DOHH2 (cell line): ENCODE results near the gene RAB8B.
A peak's percentile ranks its signal among the peaks of the same experiment; 100 is the strongest.

Source experiments
- H3F3A ChIP-seq: fragments of 200-600 bp; sonication (generic), shearing (Covaris generic); 2 replicates; pipeline ENCODE4 v1.6.0; 2016; ENCODE audit warnings: antibody characterized with exemption, mild to moderate bottlenecking; ENCODE audit not compliant: control insufficient read depth, insufficient read depth
- H3K27ac ChIP-seq: fragments of 200-600 bp; sonication (generic); 2 replicates; pipeline ENCODE4 v1.5.1; 2014; ENCODE audit warnings: low read depth, mild to moderate bottlenecking, low read length, moderate library complexity
- H3K27me3 ChIP-seq: fragments of 200-600 bp; sonication (generic); 2 replicates; pipeline ENCODE4 v1.6.1; 2014; ENCODE audit warnings: mild to moderate bottlenecking, low read length, mixed read lengths; ENCODE audit not compliant: control insufficient read depth
- H3K36me3 ChIP-seq: fragments of 200-600 bp; sonication (generic); 2 replicates; pipeline ENCODE4 v1.6.1; 2014; ENCODE audit warnings: mild to moderate bottlenecking, low read length, moderate library complexity, mixed read lengths; ENCODE audit not compliant: control insufficient read depth
- H3K4me1 ChIP-seq: fragments of 200-600 bp; sonication (generic); 2 replicates; pipeline ENCODE4 v1.6.1; 2014; ENCODE audit warnings: mild to moderate bottlenecking, low read length, mixed read lengths; ENCODE audit not compliant: control insufficient read depth
- H3K4me2 ChIP-seq: fragments of 200-600 bp; sonication (generic); 2 replicates; pipeline ENCODE4 v1.6.0; 2014; ENCODE audit warnings: mild to moderate bottlenecking, low read length, moderate library complexity
- H3K4me3 ChIP-seq: fragments of 200-600 bp; sonication (generic); 2 replicates; pipeline ENCODE4 v1.5.1; 2014; ENCODE audit warnings: mild to moderate bottlenecking, low read length, mixed read lengths
- H3K79me2 ChIP-seq: fragments of 200-600 bp; sonication (generic); 2 replicates; pipeline ENCODE4 v1.6.1; 2014; ENCODE audit warnings: mild to moderate bottlenecking, low read length, mixed read lengths; ENCODE audit not compliant: control insufficient read depth
- H3K9me2 ChIP-seq: fragments of 200-600 bp; sonication (generic); replicated peaks from 2 replicates; pipeline ENCODE4 v1.6.1; 2014; ENCODE audit warnings: mild to moderate bottlenecking, low read length, mixed read lengths; ENCODE audit not compliant: control insufficient read depth
- H3K9me3 ChIP-seq: fragments of 200-600 bp; sonication (generic); 2 replicates; pipeline ENCODE4 v1.6.1; 2014; ENCODE audit warnings: antibody characterized with exemption, low read length, mixed read lengths; ENCODE audit not compliant: control insufficient read depth, insufficient read depth
- H4K20me1 ChIP-seq: fragments of 200-600 bp; sonication (generic); 2 replicates; pipeline ENCODE4 v1.6.0; 2014; ENCODE audit warnings: low read depth, mild to moderate bottlenecking, antibody characterized with exemption, low read length, moderate library complexity; ENCODE audit not compliant: control insufficient read depth, insufficient read depth
- CTCF ChIP-seq: fragments of 200-600 bp; sonication (generic); IDR thresholded peaks from one replicate; pipeline ENCODE4 v1.5.1; 2014; ENCODE audit warnings: antibody characterized with exemption, mild to moderate bottlenecking, low read depth, low read length; ENCODE audit not compliant: poor library complexity, severe bottlenecking
- EZH2phosphoT487 ChIP-seq: fragments of 200-600 bp; sonication (generic); IDR thresholded peaks from 2 replicates; pipeline ENCODE4 v1.6.1; 2017; ENCODE audit warnings: borderline replicate concordance, mild to moderate bottlenecking, antibody characterized with exemption, low read length, moderate library complexity, mixed read lengths

The RAB8B gene

GRCh38 chr15:63195569-63196015 lies 6.2 kb downstream of the RAB8B start:
- Histone ChIP-seq H3K9me3 (no peaks in the 10 kb centered on the region), H3K9me2 (no peaks in the 10 kb centered on the region), H3K36me3 (peaks cover 12% of the 10 kb centered on the region), H3K4me1 (peaks cover 58% of the 10 kb centered on the region), H3K4me2 (peak overlapping the region; percentile 94), H3F3A (peaks cover 15% of the 10 kb centered on the region), H3K4me3 (no peak overlapping the region), H4K20me1 (no peaks in the 10 kb centered on the region), H3K27ac (no peak overlapping the region), H3K79me2 (peaks cover 96% of the 10 kb centered on the region), H3K27me3 (no peaks in the 10 kb centered on the region)
- TF ChIP-seq CTCF, result no peak
- no peak for TF ChIP-seq EZH2phosphoT487

GRCh38 chr15:63196842-63197241 lies 7.4 kb downstream of the RAB8B start:
- Histone ChIP-seq H3K36me3 (peaks cover 17% of the 10 kb centered on the region), H4K20me1 (no peaks in the 10 kb centered on the region), H3K9me2 (no peaks in the 10 kb centered on the region), H3F3A (peaks cover 4% of the 10 kb centered on the region; the same call in 1 of the 2 replicates), H3K27ac (no peak overlapping the region), H3K4me1 (peaks cover 46% of the 10 kb centered on the region), H3K9me3 (no peaks in the 10 kb centered on the region), H3K79me2 (peaks cover 94% of the 10 kb centered on the region), H3K4me3 (no peak overlapping the region), H3K27me3 (no peaks in the 10 kb centered on the region), H3K4me2 (no peak overlapping the region)
- TF ChIP-seq EZH2phosphoT487 (no peak), CTCF (no peak)

GRCh38 chr15:63197626-63198025 lies 8.2 kb downstream of the RAB8B start:
- Histone ChIP-seq H3K4me1 (peaks cover 43% of the 10 kb centered on the region), H3K36me3 (peaks cover 17% of the 10 kb centered on the region), H3K9me3 (no peaks in the 10 kb centered on the region), H3K4me3 (no peak overlapping the region), H3K4me2 (no peak overlapping the region), H3K79me2 (peaks cover 91% of the 10 kb centered on the region), H3K9me2 (no peaks in the 10 kb centered on the region), H3F3A (no peaks in the 10 kb centered on the region), H3K27me3 (no peaks in the 10 kb centered on the region), H4K20me1 (no peaks in the 10 kb centered on the region), H3K27ac (no peak overlapping the region)
- no peak for TF ChIP-seq CTCF
- TF ChIP-seq EZH2phosphoT487, result no peak
